ENCODE results near the gene RAB6B.

Gene RAB6B

GRCh38 chr3:133835961-133836360 lies 59.7 kb downstream of the RAB6B start:
- TF ChIP-seq, protein P1, sequence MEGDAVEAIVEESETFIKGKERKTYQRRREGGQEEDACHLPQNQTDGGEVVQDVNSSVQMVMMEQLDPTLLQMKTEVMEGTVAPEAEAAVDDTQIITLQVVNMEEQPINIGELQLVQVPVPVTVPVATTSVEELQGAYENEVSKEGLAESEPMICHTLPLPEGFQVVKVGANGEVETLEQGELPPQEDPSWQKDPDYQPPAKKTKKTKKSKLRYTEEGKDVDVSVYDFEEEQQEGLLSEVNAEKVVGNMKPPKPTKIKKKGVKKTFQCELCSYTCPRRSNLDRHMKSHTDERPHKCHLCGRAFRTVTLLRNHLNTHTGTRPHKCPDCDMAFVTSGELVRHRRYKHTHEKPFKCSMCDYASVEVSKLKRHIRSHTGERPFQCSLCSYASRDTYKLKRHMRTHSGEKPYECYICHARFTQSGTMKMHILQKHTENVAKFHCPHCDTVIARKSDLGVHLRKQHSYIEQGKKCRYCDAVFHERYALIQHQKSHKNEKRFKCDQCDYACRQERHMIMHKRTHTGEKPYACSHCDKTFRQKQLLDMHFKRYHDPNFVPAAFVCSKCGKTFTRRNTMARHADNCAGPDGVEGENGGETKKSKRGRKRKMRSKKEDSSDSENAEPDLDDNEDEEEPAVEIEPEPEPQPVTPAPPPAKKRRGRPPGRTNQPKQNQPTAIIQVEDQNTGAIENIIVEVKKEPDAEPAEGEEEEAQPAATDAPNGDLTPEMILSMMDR (IDR thresholded peaks at IDR 0.05; ENCODE audit: poor library complexity, severe bottlenecking): no peak
- H3K4me1 ChIP-seq (ENCODE audit: insufficient read depth, poor library complexity, severe bottlenecking): no peaks in the 10 kb centered on the region
- no peak for ATAC-seq (ENCODE audit: low read depth)
- no peaks in the 10 kb centered on the region for H3K36me3 ChIP-seq (ENCODE audit: low read depth)
- H3K4me3 ChIP-seq (ENCODE audit: severe bottlenecking): no peak overlapping the region
- H3K9me3 ChIP-seq (ENCODE audit: severe bottlenecking): no peaks in the 10 kb centered on the region
- no peak overlapping the region for H3K27ac ChIP-seq (ENCODE audit: poor library complexity, severe bottlenecking)
- DNase-seq (ENCODE audit: low spot score): no peak
- H3K27me3 ChIP-seq (ENCODE audit: insufficient read depth, poor library complexity, severe bottlenecking): no peaks in the 10 kb centered on the region

GRCh38 chr3:133835418-133835743 lies 60.3 kb downstream of the RAB6B start:
- no peak overlapping the region for H3K27ac ChIP-seq (ENCODE audit: poor library complexity, severe bottlenecking)

DNA sequence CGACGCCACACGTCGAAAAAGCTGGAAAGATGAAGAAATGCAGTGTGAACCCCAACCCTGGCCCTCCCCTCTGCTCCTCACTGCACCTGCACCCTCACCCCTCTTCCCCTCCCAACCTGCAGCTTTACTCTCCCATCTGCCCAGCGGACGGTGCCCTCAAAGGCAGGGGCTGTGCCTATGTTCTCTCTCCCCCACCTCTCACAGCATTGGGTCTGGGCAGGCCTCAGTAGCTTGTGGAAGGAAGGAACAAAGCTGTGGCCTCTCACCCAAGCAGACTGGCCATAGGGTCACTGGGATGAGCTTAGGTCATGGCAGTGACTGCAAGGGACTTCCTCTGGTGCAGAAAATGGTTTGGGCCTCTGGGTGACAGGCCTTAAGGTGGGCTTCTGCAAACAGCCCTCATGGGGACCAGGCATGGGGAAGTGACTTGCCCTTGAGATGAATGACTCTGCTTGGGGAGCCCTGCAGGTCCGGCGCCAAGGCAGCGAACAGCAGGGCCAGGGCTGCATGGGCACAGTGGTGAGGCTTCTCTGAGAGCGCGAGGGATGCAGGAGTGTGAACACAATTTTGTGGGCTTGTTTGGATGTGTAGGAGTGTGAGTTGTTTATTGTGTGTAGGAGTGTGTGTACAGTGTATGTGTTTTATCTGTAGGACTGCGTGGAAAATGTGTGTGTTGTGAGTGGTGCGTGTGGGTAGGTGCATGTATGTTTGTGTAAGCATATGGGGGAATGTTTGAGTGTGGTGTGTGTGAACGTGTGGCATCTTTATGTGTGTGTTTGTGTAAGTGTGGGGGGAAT lies 60.9 kb downstream of the RAB6B start:
- no peak overlapping the region for H3K4me3 ChIP-seq (ENCODE audit: severe bottlenecking)
- no peaks in the 10 kb centered on the region for H3K9me3 ChIP-seq (ENCODE audit: severe bottlenecking)
- no peaks in the 10 kb centered on the region for H3K27me3 ChIP-seq (ENCODE audit: insufficient read depth, poor library complexity, severe bottlenecking)
- no peaks in the 10 kb centered on the region for H3K4me1 ChIP-seq (ENCODE audit: insufficient read depth, poor library complexity, severe bottlenecking)
- TF ChIP-seq, protein P1 (IDR thresholded peaks at IDR 0.05; ENCODE audit: poor library complexity, severe bottlenecking): no peak
- DNase-seq (ENCODE audit: low spot score) (no peak), ATAC-seq (ENCODE audit: low read depth) (no peak)
- no peak overlapping the region for H3K27ac ChIP-seq (ENCODE audit: poor library complexity, severe bottlenecking)
- H3K36me3 ChIP-seq (ENCODE audit: low read depth): no peaks in the 10 kb centered on the region

More at GRCh38 chr3:133835418-133835743, 60.3 kb downstream of the RAB6B start:
- TF ChIP-seq, protein P1 (IDR thresholded peaks at IDR 0.05; ENCODE audit: poor library complexity, severe bottlenecking): no peak
- Histone ChIP-seq H3K36me3 (ENCODE audit: low read depth) (no peaks in the 10 kb centered on the region), H3K27me3 (ENCODE audit: insufficient read depth, poor library complexity, severe bottlenecking) (no peaks in the 10 kb centered on the region), H3K4me3 (ENCODE audit: severe bottlenecking) (no peak overlapping the region), H3K4me1 (ENCODE audit: insufficient read depth, poor library complexity, severe bottlenecking) (no peaks in the 10 kb centered on the region), H3K9me3 (ENCODE audit: severe bottlenecking) (no peaks in the 10 kb centered on the region)
- ATAC-seq (ENCODE audit: low read depth): no peak
- DNase-seq (ENCODE audit: low spot score): no peak

DNA sequence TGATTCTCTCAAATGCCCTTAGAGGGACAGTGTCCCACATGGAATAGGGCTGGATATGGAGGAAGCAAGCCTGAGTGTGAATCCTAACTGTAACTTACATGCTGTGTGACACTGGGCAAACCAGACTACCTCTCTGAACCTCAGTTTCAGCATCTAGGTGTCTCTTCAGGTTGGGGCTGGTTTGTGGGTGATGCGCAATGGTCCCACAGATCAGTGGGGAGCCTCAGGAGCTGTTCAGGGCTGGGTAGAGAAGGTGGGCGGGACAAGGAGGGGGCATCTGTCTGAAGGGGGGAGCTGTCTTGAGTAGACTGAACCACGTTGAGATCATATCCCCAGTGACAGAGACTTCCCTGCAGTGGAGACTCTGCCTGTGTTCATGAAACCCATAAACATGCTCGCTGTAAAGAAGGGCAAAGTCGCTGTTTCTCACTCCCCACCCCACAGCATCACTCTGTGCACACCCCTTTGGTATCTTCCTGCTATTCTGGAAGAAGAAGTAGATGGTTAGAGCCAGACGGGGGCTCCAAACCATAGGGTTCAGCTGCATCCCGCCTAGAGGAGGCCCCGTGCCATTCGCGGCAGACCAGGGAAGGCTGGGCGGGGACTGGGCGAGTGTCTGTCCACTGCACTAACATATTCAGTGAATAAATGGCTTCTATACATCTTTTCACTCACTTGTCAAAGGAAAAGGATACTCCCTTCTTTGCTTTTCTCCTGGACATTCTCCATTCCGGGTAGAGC lies 61.6 kb downstream of the RAB6B start:
- TF ChIP-seq, protein P1 (IDR thresholded peaks at IDR 0.05; ENCODE audit: poor library complexity, severe bottlenecking): no peak
- no peak for ATAC-seq (ENCODE audit: low read depth)
- Histone ChIP-seq H3K4me3 (ENCODE audit: severe bottlenecking) (no peak overlapping the region), H3K9me3 (ENCODE audit: severe bottlenecking) (no peaks in the 10 kb centered on the region), H3K27ac (ENCODE audit: poor library complexity, severe bottlenecking) (no peak overlapping the region), H3K27me3 (ENCODE audit: insufficient read depth, poor library complexity, severe bottlenecking) (no peaks in the 10 kb centered on the region), H3K4me1 (ENCODE audit: insufficient read depth, poor library complexity, severe bottlenecking) (no peaks in the 10 kb centered on the region), H3K36me3 (ENCODE audit: low read depth) (no peaks in the 10 kb centered on the region)
- no peak for DNase-seq (ENCODE audit: low spot score)

GRCh38 chr3:133833267-133833666 lies 62.4 kb downstream of the RAB6B start:
- H3K4me1 ChIP-seq (ENCODE audit: insufficient read depth, poor library complexity, severe bottlenecking): no peaks in the 10 kb centered on the region
- H3K4me3 ChIP-seq (ENCODE audit: severe bottlenecking): no peak overlapping the region
- H3K36me3 ChIP-seq (ENCODE audit: low read depth): no peaks in the 10 kb centered on the region
- no peaks in the 10 kb centered on the region for H3K9me3 ChIP-seq (ENCODE audit: severe bottlenecking)
- TF ChIP-seq, protein P1 (IDR thresholded peaks at IDR 0.05; ENCODE audit: poor library complexity, severe bottlenecking): no peak
- no peak overlapping the region for H3K27ac ChIP-seq (ENCODE audit: poor library complexity, severe bottlenecking)
- DNase-seq (ENCODE audit: low spot score) (no peak), ATAC-seq (ENCODE audit: low read depth) (no peak)
- H3K27me3 ChIP-seq (ENCODE audit: insufficient read depth, poor library complexity, severe bottlenecking): no peaks in the 10 kb centered on the region
